A549 (cell line): ENCODE measurements around the gene NEDD4L. TPM values are rescaled to one million over a fixed set of nuclear protein-coding genes. Genes with fewer than 3 reads are reported as not detected.

ENCODE experiments used
- ATAC-seq, 2 experiments: fragments of 200-7000 bp in 1 of 2; fragments of >200 bp in 1 of 2; cut with Nextera tagmentation in 1 of 2; cut with Tn5 transposase in 1 of 2; 3 replicates each; pipeline versions ENCODE4 v1.8.0 to v1.9.1; 2018 to 2020; ENCODE audit warnings: mild to moderate bottlenecking in 1 of 2, moderate library complexity in 1 of 2
- CTCF ChIA-PET: fragments of 300-600 bp; sonication (Branson Sonifier 250); formaldehyde crosslinking; extraction: SDS; loops from one replicate; lab custom pipeline; 2021; ENCODE audit warnings: antibody characterized with exemption, inconsistent platforms; lab: Yijun Ruan, JAX
- POLR2A ChIA-PET: fragments of 350-600 bp; formaldehyde crosslinking; extraction: SDS; loops from one replicate; lab custom pipeline; 2021; ENCODE audit warnings: antibody characterized with exemption, inconsistent platforms; lab: Yijun Ruan, JAX
- DNase-seq, 2 experiments: peaks; one replicate each; pipeline versions ENCODE4 v3.0.0 to v3.0.0-alpha.2; 2011 to 2016; ENCODE audit warnings: low read depth in 1 of 2, low spot score in 1 of 2
- FAIRE-seq: peaks from 2 replicates; lab custom pipeline; 2011; peaks lifted over from hg19 to GRCh38; lab: Jason Lieb, UNC
- H3K27ac ChIP-seq, 2 experiments: fragments of >200 bp; sonication (Bioruptor Twin); formaldehyde crosslinking; 3 replicates each; pipeline ENCODE4 v1.5.1; 2016 to 2017
- H3K4me1 ChIP-seq: fragments of >200 bp; sonication (Bioruptor Twin); formaldehyde crosslinking; 3 replicates; pipeline ENCODE4 v1.6.1; 2016
- H3K4me2 ChIP-seq: fragments of >200 bp; sonication (Bioruptor Twin); formaldehyde crosslinking; 3 replicates; pipeline ENCODE4 v1.6.1; 2016
- H3K4me3 ChIP-seq: fragments of >200 bp; sonication (Bioruptor Twin); formaldehyde crosslinking; 3 replicates; pipeline ENCODE4 v1.5.1; 2016
- H3K9me3 ChIP-seq: fragments of >200 bp; sonication (Bioruptor Twin); formaldehyde crosslinking; 3 replicates; pipeline ENCODE4 v1.6.1; 2016
- CBX2 ChIP-seq: fragments of 200-600 bp; sonication (generic); IDR thresholded peaks from 2 replicates; pipeline ENCODE4 v1.6.1; 2016; ENCODE audit warnings: low read depth, mild to moderate bottlenecking, borderline replicate concordance
- CEBPB ChIP-seq, 2 experiments: fragments of >200 bp in 1 of 2; sonication (Bioruptor Twin) in 1 of 2; formaldehyde crosslinking in 1 of 2; IDR thresholded peaks; 2 replicates each; pipeline ENCODE4 v1.6.1; 2012 to 2016
- CHD2 ChIP-seq: fragments of 150-350 bp; IDR thresholded peaks from 2 replicates; pipeline ENCODE4 v1.6.1; 2014; ENCODE audit warnings: low read length; ENCODE audit not compliant: partially characterized antibody
- E2F6 ChIP-seq: IDR thresholded peaks from 2 replicates; pipeline ENCODE4 v1.6.1; 2012; ENCODE audit warnings: low read depth, borderline replicate concordance
- EHF ChIP-seq: fragments of 250-450 bp; sonication (Bioruptor Pico); IDR thresholded peaks from 2 replicates; pipeline ENCODE4 v1.5.0; 2020; ENCODE audit warnings: mild to moderate bottlenecking
- EHMT2 ChIP-seq: fragments of 200-600 bp; sonication (generic); IDR thresholded peaks from 2 replicates; pipeline ENCODE4 v1.6.1; 2016; ENCODE audit warnings: antibody characterized with exemption, low read depth, mild to moderate bottlenecking, moderate library complexity
- EP300 ChIP-seq, 2 experiments: fragments of >200 bp; sonication (Bioruptor Twin); formaldehyde crosslinking; IDR thresholded peaks; 2 replicates in 1 of 2; 3 replicates in 1 of 2; pipeline ENCODE4 v1.6.1; 2016 to 2017
- ESRRA ChIP-seq: fragments of 150-350 bp; IDR thresholded peaks from 2 replicates; pipeline ENCODE4 v1.6.1; 2014; ENCODE audit warnings: mild to moderate bottlenecking, low read length, borderline replicate concordance
- FOSB ChIP-seq: fragments of 250-450 bp; sonication (Bioruptor Pico); IDR thresholded peaks from 2 replicates; pipeline ENCODE4 v1.5.0; 2020; ENCODE audit warnings: mild to moderate bottlenecking, moderate library complexity
- FOXS1 ChIP-seq: fragments of 250-450 bp; sonication (Bioruptor Pico); IDR thresholded peaks from 2 replicates; pipeline ENCODE4 v1.5.0; 2020; ENCODE audit warnings: mild to moderate bottlenecking, moderate library complexity
- GATA3 ChIP-seq: IDR thresholded peaks from 2 replicates; pipeline ENCODE4 v1.6.1; 2012; ENCODE audit warnings: borderline replicate concordance
- HDAC2 ChIP-seq: fragments of 200-600 bp; sonication (generic); IDR thresholded peaks from 2 replicates; pipeline ENCODE4 v1.6.1; 2016
- HES2 ChIP-seq: fragments of >200 bp; sonication (Bioruptor Twin); formaldehyde crosslinking; IDR thresholded peaks from 2 replicates; pipeline ENCODE4 v1.6.1; 2016
- HMGXB4 ChIP-seq: fragments of 250-450 bp; sonication (Bioruptor Pico); IDR thresholded peaks from 2 replicates; pipeline ENCODE4 v1.5.0; 2021; ENCODE audit warnings: mild to moderate bottlenecking, moderate library complexity, borderline replicate concordance
- JUN ChIP-seq, 2 experiments: fragments of >200 bp; sonication (Bioruptor Twin); formaldehyde crosslinking; IDR thresholded peaks; 2 replicates in 1 of 2; 3 replicates in 1 of 2; pipeline ENCODE4 v1.6.1; 2016 to 2017
- KDM1A ChIP-seq: fragments of 200-600 bp; sonication (generic); IDR thresholded peaks from 2 replicates; pipeline ENCODE4 v1.6.1; 2016; ENCODE audit warnings: low read depth, mild to moderate bottlenecking
- NFE2L2 ChIP-seq: fragments of 150-350 bp; conservative IDR thresholded peaks from 2 replicates; pipeline ENCODE4 v1.6.1; 2014; ENCODE audit warnings: low read length
- NR3C1 ChIP-seq: fragments of >200 bp; sonication (Bioruptor Twin); formaldehyde crosslinking; IDR thresholded peaks from 3 replicates; pipeline ENCODE4 v1.6.1; 2017
- PBX3 ChIP-seq: IDR thresholded peaks from 2 replicates; pipeline ENCODE4 v1.6.1; 2012
- POLR2AphosphoS2 ChIP-seq: conservative IDR thresholded peaks from 2 replicates; pipeline ENCODE4 v1.6.1; 2012; ENCODE audit warnings: low read length, improper control_type of control experiment, inconsistent platforms
- RARB ChIP-seq: fragments of 250-450 bp; sonication (Bioruptor Pico); IDR thresholded peaks from 2 replicates; pipeline ENCODE4 v1.8.0; 2021; ENCODE audit warnings: mild to moderate bottlenecking, moderate library complexity
- RNF2 ChIP-seq: fragments of 200-600 bp; sonication (generic); IDR thresholded peaks from 2 replicates; pipeline ENCODE4 v1.6.1; 2016; ENCODE audit warnings: low read depth, mild to moderate bottlenecking, antibody characterized with exemption, moderate library complexity, borderline replicate concordance
- SMC3 ChIP-seq: fragments of >200 bp; sonication (Bioruptor Twin); formaldehyde crosslinking; IDR thresholded peaks from 3 replicates; pipeline ENCODE4 v1.6.1; 2018; ENCODE audit warnings: inconsistent platforms
- TP53 ChIP-seq: fragments of 250-450 bp; sonication (Bioruptor Pico); IDR thresholded peaks from 2 replicates; pipeline ENCODE4 v1.5.0; 2021; ENCODE audit warnings: mild to moderate bottlenecking, moderate library complexity
- ZNF302 ChIP-seq: fragments of 250-450 bp; sonication (Bioruptor Pico); IDR thresholded peaks from 2 replicates; pipeline ENCODE4 v1.9.0; 2021; ENCODE audit warnings: inconsistent platforms, mild to moderate bottlenecking, moderate library complexity
- ZSCAN20 ChIP-seq: fragments of 250-450 bp; sonication (Bioruptor Pico); IDR thresholded peaks from 2 replicates; pipeline ENCODE4 v1.8.0; 2022; ENCODE audit warnings: mild to moderate bottlenecking, moderate library complexity
- WGBS: methylation state at CpG from one replicate; pipeline ENCODE4 v1.1.6; 2017; ENCODE audit errors: missing lambda C conversion rate; 5-methylcytosine and 5-hydroxymethylcytosine counted together
- polyA plus RNA-seq, 4 experiments: library from polyadenylated mRNA; depleted of rRNA in 3 of 4; stranded (reverse); fragments of >200 nt; fragmentation: RNase III in 1 of 4; extraction: RNeasy Plus Mini Kit Qiagen cat#74134 plus additional on column Dnase treatment in 1 of 4; gene quantifications; 2 replicates in 3 of 4; 3 replicates in 1 of 4; pipeline ENCODE4 v1.2.3, GENCODE V29; 2011 to 2017

NEDD4L gene
- polyA plus RNA-seq, 2 of the 4 experiments (the other 2 are of a cell fraction): 18.0 to 36.5 TPM

GRCh38 chr18:58396144-58396543 is 352.1 kb downstream of the NEDD4L start:
- no peak for DNase-seq
- no peaks in the 10 kb centered on the region for H3K9me3 ChIP-seq
- ChIA-PET POLR2A (no interaction called here), CTCF (interaction anchor here (0.7 to 1.1 kb wide), 2 partner anchors 13 to 66 kb away, joined by 3 read pairs; no protein-coding TSS in a partner anchor)
- ATAC-seq: no peak
- 91% methylated on average over 10 of the region's 10 CpGs for WGBS
- no peak for FAIRE-seq
- H3K4me1 ChIP-seq: peaks cover 10% of the 10 kb centered on the region
- TF ChIP-seq EP300 (IDR thresholded peaks at IDR 0.05) (no peak), HES2 (no peak), ESRRA (no peak), PBX3 (no peak), CHD2 (no peak), SMC3 (no peak), FOXS1 (CRISPR knock-in tag) (no peak), CBX2 (no peak), HDAC2 (no peak), NFE2L2 (no peak), NR3C1 (no peak), EHMT2 (no peak), HMGXB4 (CRISPR knock-in tag) (no peak)
- H3K4me2 ChIP-seq: no peak overlapping the region
- H3K27ac ChIP-seq: no peak overlapping the region
- no peak overlapping the region for H3K4me3 ChIP-seq

- Histone ChIP-seq H3K9me3 (no peaks in the 10 kb centered on the region), H3K4me2 (no peak overlapping the region), H3K27ac (no peak overlapping the region), H3K4me1 (peaks cover 14% of the 10 kb centered on the region), H3K4me3 (no peak overlapping the region)
- WGBS: 94% methylated on average over 3 of the region's 3 CpGs
- FAIRE-seq (no peak), DNase-seq (no peak), ATAC-seq (no peak)
- CTCF ChIA-PET: interaction anchor here (1.4 kb wide), 1 partner anchor 16 kb away, joined by 3 read pairs; no protein-coding TSS in a partner anchor
- TF ChIP-seq EHMT2 (no peak), KDM1A (no peak), POLR2AphosphoS2 (no peak), SMC3 (no peak), ZSCAN20 (no peak), CEBPB (IDR thresholded peaks at IDR 0.05) (no peak), E2F6 (no peak)
- POLR2A ChIA-PET: no interaction called here
These were observed 352.9 kb downstream of the NEDD4L start for GRCh38 chr18:58396966-58397365.

GRCh38 chr18:58397385-58398132 is 353.5 kb downstream of the NEDD4L start:
- POLR2A ChIA-PET: no interaction called here
- 90% methylated on average over 9 of the region's 9 CpGs for WGBS
- no peaks in the 10 kb centered on the region for H3K9me3 ChIP-seq
- no peak for DNase-seq
- no peak for TF ChIP-seq JUN (IDR thresholded peaks at IDR 0.05)
- TF ChIP-seq RNF2: no peak
- no peak for TF ChIP-seq ZNF302 (CRISPR knock-in tag)
- TF ChIP-seq CBX2: no peak
- TF ChIP-seq PBX3: no peak
- TF ChIP-seq RARB: no peak
- TF ChIP-seq HES2: no peak
- TF ChIP-seq FOXS1 (CRISPR knock-in tag): no peak
- no peak for TF ChIP-seq ZSCAN20
- no peak for TF ChIP-seq FOSB (CRISPR knock-in tag)
- no peak for TF ChIP-seq EHF (CRISPR knock-in tag)
- no peak for TF ChIP-seq GATA3
- TF ChIP-seq TP53 (CRISPR knock-in tag): no peak
- TF ChIP-seq, all 56 proteins: peak for 0
- Histone ChIP-seq H3K27ac (no peak overlapping the region), H3K4me1 (peaks cover 20% of the 10 kb centered on the region), H3K4me3 (no peak overlapping the region), H3K4me2 (no peak overlapping the region)
- ATAC-seq (no peak), FAIRE-seq (no peak)
- CTCF ChIA-PET: interaction anchor here (1.4 kb wide), 2 partner anchors 17 to 367 kb away, joined by 3 to 4 read pairs; no protein-coding TSS in a partner anchor
